ENCODE data around the gene MARF1.

- TF ChIP-seq, protein P1, sequence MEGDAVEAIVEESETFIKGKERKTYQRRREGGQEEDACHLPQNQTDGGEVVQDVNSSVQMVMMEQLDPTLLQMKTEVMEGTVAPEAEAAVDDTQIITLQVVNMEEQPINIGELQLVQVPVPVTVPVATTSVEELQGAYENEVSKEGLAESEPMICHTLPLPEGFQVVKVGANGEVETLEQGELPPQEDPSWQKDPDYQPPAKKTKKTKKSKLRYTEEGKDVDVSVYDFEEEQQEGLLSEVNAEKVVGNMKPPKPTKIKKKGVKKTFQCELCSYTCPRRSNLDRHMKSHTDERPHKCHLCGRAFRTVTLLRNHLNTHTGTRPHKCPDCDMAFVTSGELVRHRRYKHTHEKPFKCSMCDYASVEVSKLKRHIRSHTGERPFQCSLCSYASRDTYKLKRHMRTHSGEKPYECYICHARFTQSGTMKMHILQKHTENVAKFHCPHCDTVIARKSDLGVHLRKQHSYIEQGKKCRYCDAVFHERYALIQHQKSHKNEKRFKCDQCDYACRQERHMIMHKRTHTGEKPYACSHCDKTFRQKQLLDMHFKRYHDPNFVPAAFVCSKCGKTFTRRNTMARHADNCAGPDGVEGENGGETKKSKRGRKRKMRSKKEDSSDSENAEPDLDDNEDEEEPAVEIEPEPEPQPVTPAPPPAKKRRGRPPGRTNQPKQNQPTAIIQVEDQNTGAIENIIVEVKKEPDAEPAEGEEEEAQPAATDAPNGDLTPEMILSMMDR (IDR thresholded peaks at IDR 0.05), result no peak
- TF ChIP-seq EP300 (IDR thresholded peaks at IDR 0.05), result no peak
- no peak for TF ChIP-seq POLR2AphosphoS5 (IDR thresholded peaks at IDR 0.05)
Observed at GRCh38 chr16:15616012-15616411, 26.9 kb downstream of the MARF1 start.

Measured in upper lobe of left lung (tissue), 4 donors.